Posterior vena cava (tissue), 2 donors: Measurements from ENCODE around the gene RFC4. TPM values are rescaled to one million over a fixed set of nuclear protein-coding genes. Genes with fewer than 3 reads are reported as not detected.

Source experiments
- DNase-seq: peaks from one replicate; pipeline ENCODE4 v3.0.0-alpha.2; 2020; ENCODE audit warnings: low spot score
- intact Hi-C, 2 donors: fragments of 100-400 bp; cut with DNase I; formaldehyde crosslinking; loops; one replicate each; pipeline versions ENCODE4 v1.14.1 to v1.14.2; 2022 to 2023
- total RNA-seq, 2 donors: library from RNA; stranded (reverse); fragmentation: NEBNext Ultra II Directional; extraction: Animal tissue kit (Norgen Biotek cat#: 25700); gene quantifications; one replicate each; pipeline ENCODE4 v1.2.1, GENCODE V29; 2021
- donor health status: DM: yes; HTN: yes; CAD: no.
- donor health status: DM: yes; HTN: yes; CAD: no.

The RFC4 gene
- total RNA-seq, 2 donors from 2014 or later: 10.9 to 12.4 TPM

GRCh38 chr3:186798239-186798874 lies 7.9 kb downstream of the RFC4 start:
- DNase-seq: no peak
- intact Hi-C loops: no loop called here

- intact Hi-C loops: no loop called here
- no peak for DNase-seq
Measured at GRCh38 chr3:186790261-186790981, 15.9 kb downstream of the RFC4 start.

GRCh38 chr3:186789554-186790260 lies 16.6 kb downstream of the RFC4 start:
- intact Hi-C loops: no loop called here
- no peak for DNase-seq

GRCh38 chr3:186788482-186789370 lies 17.6 kb downstream of the RFC4 start:
- no peak for DNase-seq
- intact Hi-C loops: no loop called here

- intact Hi-C loops: no loop called here
- DNase-seq: no peak
Measured at GRCh38 chr3:186787642-186788481, 18.4 kb downstream of the RFC4 start.

GRCh38 chr3:186786922-186787321 lies 19.4 kb downstream of the RFC4 start:
- no peak for DNase-seq
- intact Hi-C loops: no loop called here

- no peak for DNase-seq
- intact Hi-C loops: no loop called here
Measured at GRCh38 chr3:186785495-186786018, 20.7 kb downstream of the RFC4 start.

- DNase-seq: no peak
- intact Hi-C loops: no loop called here
Measured at GRCh38 chr3:186784820-186785494, 21.3 kb downstream of the RFC4 start.

GRCh38 chr3:186783731-186784515 lies 22.4 kb downstream of the RFC4 start:
- DNase-seq: peak; percentile 96
- intact Hi-C loops: no loop called here

GRCh38 chr3:186783058-186783730 lies 23.1 kb downstream of the RFC4 start, which contains the start of gene EIF4A2:
TSS of gene EIF4A2 (plus strand) at chr3:186783577. CDS start at chr3:186783611, 34 bp downstream.
- intact Hi-C loops: no loop called here
- peak; percentile 97 for DNase-seq

- intact Hi-C loops: no loop called here
- DNase-seq: no peak
Measured at GRCh38 chr3:186782542-186783057, 23.7 kb downstream of the RFC4 start.

- intact Hi-C loops: no loop called here
- no peak for DNase-seq
Measured at GRCh38 chr3:186779204-186779603, 27.1 kb downstream of the RFC4 start.

- DNase-seq: no peak
- intact Hi-C loops: no loop called here
Measured at GRCh38 chr3:186775999-186776398, 30.3 kb downstream of the RFC4 start.

- intact Hi-C loops: no loop called here
- peak; percentile 94 for DNase-seq
Measured at GRCh38 chr3:186772701-186773417, 33.4 kb downstream of the RFC4 start.

- no peak for DNase-seq
- intact Hi-C loops: no loop called here
Measured at GRCh38 chr3:186772281-186772694, 34.0 kb downstream of the RFC4 start.
